Glomerular visceral epithelial cell (primary cell): ENCODE measurements around the gene RBPMS2.

ENCODE experiments used
- DNase-seq: peaks from one replicate; pipeline ENCODE4 v3.0.0-alpha.2; 2016; ENCODE audit errors: extremely low spot score

Gene RBPMS2

DNA sequence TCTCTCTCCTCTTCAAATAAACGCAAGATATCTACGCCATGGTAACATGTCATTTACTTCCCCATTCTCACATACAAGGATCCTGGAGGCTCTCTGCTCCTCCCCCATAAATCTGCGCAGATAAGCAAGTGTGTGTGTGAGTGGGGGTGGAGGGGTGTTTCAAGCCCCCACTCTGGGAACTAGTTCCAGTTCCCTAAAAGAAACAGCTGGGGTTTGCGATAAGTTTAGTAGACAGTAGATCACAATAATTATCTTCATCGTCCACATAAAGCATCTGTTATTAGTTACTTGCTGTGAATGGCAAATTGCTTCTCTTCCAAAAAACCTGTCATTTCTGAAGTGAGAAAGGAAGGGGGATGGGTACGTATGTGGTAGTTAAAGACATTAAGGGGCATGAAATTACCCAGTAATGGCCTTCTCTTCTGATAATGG, 79.8 kb downstream of the RBPMS2 start:
- DNase-seq: no peak

DNA sequence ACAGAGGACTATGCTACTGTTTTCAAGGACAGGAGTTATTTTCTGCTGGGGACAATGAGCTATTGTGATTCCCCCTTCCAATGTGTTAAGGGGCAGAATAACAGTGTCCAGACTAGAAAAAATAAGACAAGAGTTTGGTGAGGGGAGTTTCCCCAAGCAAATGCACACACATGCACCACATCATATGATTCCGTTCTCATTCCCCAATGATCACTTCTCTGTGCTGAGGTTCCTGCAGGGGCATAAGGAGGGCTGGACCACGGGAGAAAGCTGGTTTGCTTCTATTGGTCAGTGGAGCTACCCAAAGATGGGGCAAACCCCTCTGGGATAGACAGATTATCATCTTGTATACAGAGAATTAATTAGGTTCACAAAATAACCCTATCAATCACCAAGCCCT, 80.6 kb downstream of the RBPMS2 start:
- DNase-seq: no peak

- DNase-seq: peak; percentile 74
Measured at GRCh38 chr15:64693134-64693533, 82.3 kb downstream of the RBPMS2 start.

DNA sequence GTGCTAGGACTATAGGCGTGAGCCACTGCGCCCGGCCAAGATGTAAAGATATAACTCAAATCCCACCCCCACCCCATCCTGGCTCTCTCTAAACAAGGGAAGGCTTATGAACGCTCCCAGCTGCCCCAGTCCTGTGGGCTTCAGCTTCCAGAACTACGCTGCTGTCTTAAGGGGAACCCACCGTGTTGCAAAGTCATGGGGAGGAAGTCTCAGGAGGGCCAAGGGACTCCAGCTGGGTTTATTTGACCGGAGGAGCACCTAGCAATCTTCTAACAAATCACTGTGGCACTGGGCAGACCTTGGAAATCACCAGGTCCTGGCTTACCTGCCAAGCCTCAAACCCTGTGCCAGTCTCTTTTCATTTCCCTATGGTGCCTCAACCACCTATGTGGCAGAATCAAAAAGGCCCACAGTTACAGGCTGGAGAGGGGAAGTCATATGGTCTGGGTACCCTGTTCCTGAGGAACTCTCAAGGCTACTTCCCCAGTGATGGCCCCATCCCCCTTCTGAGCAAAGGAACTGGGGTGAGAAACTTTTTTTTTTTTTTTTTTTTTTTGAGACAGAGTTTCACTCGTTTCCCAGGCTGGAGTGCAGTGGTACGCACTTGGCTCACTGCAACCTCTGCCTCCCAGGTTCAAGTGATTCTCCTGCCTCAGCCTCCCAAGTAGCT, 83.4 kb downstream of the RBPMS2 start:
- no peak for DNase-seq

DNA sequence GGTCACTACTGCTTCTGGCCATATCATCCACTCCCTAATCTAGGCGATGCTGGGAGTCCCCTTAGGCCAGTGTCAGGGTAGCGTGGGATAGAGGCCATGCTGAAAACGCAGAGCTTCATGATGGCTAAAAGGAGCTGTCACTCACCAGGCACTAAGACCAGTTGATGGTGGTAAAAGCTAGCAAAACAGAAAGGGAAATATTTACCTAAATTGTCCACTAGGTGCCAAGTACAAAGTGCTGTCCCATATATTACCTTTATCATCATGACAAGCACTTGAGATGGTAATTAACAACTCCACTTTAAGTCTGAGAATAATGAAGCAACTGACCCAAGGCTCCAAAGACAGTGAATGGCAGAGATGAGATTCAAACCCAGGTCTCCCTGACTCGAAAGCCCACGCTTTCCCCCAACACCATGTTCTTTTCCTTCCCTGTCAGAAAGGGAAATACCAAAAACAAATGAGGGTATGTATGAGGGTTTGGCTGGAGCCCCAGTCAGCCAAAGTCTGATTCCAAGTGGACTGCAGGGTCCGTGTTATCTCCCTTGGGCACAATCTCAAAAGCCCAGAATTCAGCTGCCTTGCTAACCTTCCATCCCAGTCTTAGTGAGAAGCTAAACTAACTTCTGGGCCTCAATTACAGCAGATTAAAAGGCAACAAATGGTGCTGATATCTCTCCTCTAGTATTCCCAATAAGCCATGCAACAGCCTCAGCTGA, 84.7 kb downstream of the RBPMS2 start:
- no peak for DNase-seq

GRCh38 chr15:64690008-64690407, 85.4 kb downstream of the RBPMS2 start:
- DNase-seq: no peak
